HG03064 (cell line): ENCODE results near the gene SPINK5.

Source experiments
- ATAC-seq: cut with Tn5 transposase; IDR thresholded peaks from one replicate; pipeline ENCODE4 v1.9.1; 2021; ENCODE audit warnings: low read depth; ENCODE audit not compliant: unreplicated experiment

Gene SPINK5

DNA sequence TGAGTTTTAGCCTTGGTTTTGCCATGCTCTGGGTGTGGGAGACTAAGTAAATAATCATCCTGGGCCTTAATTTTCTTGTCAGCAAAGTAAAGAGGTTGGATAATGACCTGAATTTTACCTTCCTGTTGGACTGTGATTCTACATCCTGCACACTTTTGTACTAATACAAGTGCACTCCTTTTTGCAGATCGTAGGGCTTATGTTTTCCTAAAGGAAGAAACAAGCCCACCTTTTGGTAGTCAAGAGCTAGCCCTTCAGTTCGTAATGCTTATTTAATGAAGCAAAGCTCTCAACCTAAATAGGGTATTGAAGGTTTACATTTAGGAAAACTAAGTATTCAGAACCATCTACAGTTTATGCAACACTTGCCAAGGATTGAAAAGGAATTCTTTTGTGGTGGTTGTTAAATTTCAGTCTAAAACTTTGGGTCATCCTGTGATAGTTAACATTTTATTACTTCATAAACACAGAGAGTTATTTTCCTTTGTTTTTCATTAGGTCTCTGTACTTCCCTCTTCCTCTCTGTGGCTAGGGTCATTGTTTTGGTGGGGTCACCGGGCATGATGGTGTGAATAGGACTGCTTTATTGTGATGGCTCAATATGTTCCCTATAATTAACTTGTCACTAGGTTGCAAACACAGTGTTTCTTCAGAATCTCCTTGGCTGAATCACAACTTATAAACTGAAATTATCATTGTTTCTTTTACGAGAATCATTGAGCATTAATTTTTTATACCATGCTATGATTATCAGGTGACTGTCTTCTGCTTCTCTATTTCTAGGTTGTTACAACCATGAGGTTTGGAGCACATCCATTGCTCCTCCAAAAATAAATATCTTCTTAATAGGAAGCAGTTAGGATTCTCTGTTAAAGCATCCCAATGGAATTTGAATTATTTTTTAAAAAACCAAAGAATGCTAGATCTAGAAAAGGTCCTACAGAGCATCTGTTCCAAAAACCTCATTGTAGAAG is 28.5 kb downstream of the SPINK5 start:
- no peak for ATAC-seq

DNA sequence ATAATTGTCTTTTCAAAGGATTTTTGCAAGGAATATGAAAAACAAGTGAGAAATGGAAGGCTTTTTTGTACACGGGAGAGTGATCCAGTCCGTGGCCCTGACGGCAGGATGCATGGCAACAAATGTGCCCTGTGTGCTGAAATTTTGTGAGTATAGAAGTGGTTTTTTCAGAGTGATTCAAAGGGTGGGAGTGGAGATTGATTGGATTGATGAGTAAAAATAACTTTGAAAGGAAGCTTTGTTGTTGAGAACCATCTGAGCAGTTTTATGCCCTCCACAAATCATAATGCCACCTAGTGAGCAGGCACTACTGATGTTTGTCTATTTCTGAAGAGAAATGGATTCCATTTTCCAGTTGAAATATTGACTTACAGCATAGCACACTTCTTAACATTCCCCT is 30.6 kb downstream of the SPINK5 start:
- no peak for ATAC-seq

DNA sequence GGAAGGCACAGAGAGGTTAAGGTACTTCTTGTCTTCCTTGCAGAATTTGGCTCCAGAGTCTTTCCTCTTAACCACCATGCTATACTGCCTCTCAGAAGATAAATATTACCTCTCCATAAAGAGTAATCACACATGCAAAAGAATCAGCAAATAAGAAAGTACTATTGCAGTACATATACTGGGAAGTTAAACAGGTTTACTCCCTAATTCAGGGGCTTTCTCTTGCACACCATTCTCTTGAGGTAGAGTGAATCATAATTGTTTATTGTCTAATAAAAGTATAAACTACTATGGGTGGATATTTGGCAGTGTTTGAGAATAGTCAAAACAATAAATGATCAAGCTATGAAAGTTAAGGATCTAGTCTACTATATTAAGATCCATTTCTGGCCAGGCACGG is 40.4 kb downstream of the SPINK5 start:
- no peak for ATAC-seq

DNA sequence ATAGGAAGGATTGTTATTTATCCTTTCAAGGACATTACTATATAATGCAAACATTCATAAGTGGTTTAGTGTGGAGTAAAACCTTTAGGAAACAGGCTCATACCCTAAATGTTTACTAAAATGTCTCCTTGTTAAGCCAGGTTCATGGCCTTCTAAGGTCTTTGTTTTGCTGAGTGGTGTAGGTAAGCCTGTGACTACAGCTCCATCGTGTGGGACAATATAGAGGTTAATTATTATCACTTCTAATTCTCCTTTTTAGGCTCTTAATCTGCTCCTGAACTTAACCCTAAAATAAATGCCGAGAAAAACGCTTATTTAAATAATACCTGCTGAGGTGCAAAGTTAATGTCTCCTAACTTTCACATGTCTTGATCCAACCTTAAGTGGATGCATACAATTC is 43.8 kb downstream of the SPINK5 start:
- ATAC-seq, result no peak

DNA sequence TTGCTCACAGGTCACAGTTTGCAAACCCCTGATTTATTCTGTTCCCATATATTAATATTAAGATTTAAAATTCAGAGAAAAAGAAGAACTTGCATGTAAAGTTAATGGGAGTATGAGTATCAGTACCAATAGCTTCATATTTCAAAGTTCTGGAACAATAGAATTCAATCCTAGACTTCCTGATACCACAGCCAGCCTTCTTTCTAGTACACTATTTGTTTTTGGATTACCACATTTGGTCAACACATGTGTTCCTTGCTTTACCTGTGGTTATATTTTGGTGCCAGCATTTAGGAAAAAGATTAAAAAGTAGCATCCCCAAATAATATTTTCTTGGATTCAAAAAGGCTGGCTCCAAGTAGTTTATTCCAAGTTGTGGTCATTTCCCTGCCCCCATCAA is 49.5 kb downstream of the SPINK5 start:
- no peak for ATAC-seq

DNA sequence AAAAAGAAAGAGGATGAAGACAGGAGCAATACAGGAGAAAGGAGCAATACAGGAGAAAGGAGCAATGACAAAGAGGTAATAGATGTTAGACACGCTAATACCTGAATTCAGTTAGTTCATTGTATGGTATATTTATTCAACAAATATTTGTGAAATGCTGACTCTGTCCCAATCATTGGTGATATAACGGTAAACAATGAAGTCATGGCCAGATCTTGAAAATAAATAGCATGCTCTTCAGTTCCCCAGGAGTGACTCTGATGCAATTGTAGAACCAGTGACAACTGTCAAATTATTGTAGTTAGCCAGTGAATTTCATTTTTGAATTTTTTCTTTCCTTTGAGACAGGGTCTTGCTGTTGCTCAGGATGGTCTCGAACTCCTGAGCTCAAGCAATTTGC is 56.5 kb downstream of the SPINK5 start:
- ATAC-seq, result no peak

DNA sequence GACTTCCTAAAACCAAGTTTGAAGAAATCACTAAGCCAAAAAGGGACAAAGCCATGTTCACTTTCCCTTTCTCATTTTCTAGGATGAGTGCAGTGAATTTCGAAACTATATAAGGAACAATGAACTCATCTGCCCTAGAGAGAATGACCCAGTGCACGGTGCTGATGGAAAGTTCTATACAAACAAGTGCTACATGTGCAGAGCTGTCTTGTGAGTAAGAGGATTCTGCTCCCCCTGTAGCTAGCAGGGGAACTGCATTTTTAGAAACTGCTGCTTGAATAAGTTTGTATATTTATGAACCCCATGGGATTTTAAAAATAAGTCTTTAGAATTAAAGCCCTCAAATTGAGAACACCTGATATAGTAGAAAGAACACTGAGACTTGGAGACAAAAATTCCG is 61.9 kb downstream of the SPINK5 start:
- ATAC-seq, result no peak

DNA sequence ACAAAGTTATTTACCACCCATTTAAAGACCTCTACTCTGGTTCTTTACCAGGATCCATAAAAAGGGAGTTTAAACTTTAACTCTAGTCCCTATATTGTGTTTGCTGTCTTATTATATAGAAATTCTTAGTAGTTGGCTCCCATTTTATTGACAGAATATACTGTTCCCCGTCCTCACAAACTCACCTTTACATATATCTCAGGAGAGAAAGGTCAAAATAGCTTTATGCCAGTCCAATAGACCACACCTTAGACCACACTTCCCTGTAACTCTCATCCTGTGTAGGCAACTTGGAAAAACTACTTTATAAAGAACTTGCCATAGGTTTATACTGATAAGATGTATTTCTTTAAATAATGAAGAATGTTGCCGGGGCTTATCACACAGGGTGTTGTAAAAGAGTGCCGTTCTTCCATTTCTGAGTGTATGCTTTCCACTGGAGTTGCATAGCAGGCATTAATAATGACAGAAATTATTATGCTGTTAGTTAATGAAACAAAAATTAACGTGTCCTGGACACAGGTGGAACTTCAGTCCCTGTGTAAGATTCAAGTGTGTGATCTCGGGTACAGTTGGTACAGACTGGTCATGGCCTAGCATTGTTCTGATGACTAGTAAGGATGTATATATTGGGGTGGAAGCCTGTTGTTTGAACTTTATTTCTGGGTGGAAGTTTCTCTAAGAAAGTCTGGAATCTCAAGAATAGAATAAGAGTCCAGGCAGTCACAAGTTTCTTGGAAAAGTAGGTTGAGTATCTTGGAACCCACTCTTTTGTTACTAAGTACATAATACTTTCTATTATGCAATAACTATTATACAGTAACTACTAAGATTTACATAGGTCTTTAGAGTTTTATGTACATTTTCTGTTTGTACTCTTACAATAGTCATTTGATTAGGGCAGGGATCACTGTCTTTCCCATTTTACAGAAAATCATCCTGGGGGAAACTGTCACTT is 71.6 kb downstream of the SPINK5 start:
- no peak for ATAC-seq

DNA sequence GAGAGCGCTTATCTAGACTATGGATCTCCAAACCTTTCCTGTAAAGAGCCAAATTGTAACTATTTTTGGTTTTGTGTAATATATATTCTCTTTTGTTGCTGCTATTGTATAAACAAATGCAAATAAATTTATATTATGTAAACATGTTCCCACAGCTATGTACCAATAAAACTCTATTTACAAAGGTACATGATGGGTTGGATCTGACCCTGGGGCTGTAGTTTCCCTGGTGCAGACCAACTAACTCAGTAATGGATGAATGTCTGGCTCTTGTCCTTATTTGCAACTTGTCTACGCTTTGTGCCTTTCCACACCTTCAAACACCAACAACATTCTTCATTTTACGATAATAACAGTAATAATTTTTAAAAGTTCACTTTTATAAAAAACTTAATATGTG is 77.1 kb downstream of the SPINK5 start:
- ATAC-seq, result no peak

DNA sequence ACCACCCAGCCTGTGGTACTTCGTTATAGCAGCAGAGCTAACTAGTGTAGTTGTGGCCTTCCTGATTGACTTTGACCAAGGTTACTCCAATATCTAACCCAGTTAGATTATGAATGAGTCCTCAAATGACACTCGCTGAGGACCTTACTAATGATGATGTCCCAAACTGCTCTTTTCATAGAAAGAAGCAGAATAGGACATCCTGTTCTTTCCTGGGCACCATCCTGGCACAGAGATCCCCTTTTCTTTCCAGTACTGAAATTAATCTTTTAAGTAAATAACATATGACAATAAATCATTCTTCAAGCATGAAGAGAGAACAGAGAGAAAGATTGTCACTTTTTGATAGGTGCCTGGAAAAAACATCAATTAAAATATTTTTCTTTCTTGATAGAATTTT is 77.9 kb downstream of the SPINK5 start:
- no peak for ATAC-seq

DNA sequence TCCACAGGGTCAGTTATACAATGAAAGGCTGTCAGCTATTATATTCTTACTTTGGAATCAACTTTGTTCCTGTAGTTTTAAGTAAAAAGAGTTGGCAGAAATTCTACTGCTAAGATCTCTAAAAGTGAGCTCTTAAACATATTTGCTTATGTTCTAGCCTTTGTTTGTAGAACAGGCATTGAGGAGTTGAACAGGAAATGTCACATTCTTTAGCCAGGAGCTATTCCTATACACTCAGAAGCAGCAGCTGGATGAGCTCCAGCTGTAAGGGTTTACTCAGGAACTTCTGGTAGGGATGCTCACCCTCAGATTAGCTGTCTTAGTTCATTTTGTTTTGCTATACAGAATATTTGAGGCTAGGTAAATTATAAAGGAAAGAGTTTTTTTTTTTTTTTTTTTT is 82.1 kb downstream of the SPINK5 start:
- ATAC-seq, result no peak

DNA sequence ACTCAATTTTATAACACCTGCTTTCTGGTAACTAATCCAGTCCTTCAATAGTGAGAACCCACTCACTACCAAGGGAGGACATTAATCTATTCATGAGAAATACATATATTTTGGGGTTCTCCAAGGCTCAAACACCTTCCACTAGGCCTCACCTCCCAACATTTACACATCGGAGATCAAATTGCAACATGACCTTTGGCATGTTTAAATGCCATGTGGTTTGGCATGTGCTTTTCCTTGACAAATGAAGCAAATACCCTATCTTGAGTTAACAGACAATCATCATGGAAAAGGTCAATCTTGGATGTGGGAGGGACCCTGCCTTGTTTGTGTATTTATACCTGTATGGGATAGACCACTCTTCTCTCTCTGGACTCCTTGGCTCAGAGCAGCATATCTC is 82.7 kb downstream of the SPINK5 start:
- no peak for ATAC-seq

DNA sequence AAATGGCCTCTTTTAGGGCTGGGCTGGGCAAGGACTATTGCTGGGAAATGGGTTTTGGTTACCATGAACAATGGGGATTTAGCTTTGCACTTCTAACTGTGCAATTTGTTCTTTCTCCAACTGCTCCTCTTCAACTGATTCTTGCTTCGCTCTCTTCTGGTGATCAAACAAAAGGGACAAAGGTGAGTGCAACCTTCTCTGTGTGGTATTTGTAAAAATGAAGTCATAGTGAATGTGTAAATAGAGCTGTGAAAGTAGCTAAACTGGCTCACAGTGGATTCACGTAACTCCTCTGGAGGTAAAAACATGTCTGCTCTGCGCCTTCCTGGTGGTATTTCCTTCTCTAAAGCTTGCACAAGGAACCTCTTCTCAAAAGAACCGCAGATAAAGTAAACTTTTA is 83.6 kb downstream of the SPINK5 start:
- no peak for ATAC-seq

DNA sequence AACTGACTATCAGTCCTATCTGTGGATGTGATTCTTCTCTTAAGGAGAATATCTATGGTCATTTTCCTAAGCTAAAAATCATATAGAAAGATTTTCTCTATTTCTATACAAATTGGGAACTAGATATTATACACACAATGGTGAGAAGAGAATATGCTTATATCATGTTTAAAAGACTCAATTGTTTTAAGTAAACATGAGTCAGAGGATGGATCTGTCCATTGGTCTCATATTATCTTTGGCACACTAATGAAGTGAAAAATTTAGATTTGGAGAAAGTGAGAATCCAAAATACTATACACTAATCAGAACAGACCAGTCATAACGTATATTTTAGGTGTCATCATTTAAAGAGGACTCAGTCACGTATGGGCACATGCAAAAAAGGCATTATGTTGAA is 88.1 kb downstream of the SPINK5 start:
- ATAC-seq, result no peak

DNA sequence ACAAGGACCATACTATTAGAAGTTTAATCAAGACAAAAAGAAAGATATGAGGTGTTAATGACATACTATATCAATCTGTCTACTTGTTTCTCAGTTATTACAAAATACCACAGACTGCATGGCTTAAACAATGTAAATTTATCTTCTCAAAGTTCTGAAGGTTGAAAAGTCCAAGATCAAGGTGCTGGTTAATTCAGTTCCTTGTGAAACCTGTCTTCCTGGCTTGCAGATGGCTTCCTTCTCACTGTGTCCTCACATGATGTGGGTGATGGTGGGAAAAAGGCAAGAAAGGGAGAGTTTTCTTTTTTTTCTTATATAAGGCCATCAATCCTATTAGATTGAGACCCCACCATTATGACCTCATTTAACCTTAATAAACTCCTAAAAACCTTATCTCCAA is 89.0 kb downstream of the SPINK5 start:
- ATAC-seq, result no peak

DNA sequence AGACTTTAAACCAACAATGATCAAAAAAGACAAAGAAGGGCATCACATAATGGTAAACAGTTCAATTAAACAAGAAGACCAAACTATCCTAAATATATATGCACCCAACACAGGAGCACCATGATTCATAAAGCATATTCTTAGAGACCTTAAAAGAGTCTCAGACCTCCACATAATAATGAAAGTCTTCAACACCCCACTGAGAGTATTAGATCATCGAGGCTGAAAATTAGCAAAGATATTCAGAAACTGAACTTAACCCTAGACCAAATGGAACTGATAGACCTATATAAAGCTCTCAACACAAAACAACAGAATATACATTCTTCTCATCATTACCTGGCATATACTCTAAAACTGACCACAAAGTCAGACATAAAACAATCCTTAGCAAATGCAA is 92.8 kb downstream of the SPINK5 start:
- ATAC-seq, result no peak

DNA sequence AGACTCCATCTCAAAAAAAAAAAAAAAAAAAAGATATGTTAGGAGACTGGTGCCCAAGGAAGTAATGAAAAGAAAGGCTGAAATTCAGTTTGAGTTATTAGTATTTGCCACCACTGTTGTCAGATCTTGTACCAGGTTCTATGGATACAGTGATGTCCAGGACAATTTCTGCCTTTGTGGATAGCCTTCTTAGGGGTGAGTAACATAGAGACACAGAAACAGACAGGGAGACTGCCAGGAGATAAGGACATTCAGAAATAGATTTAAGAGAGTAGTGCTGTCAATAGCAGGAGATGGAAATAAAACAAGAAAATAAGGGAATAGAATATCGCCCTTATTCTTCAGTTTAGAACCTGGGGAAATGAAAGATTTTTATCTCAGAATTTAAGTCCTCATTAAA is 98.3 kb downstream of the SPINK5 start:
- no peak for ATAC-seq

DNA sequence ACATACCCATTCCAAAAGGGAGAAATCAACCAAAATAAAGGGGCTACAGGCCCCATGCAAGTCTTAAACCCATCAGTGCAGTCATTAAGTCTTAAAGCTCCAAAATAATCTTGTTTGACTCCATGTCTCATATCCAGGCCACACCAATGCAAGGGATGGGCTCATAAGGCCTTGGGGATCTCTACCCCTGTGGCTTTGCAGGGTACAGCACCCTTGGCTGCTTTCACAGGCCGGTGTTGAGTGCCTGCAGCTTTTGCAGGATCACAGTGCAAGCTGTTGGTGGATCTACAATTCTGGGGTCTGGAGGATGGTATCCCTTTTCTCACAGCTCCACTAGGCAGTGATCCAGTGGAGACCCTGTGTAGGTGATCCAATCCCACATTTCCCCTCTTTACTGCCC is 99.6 kb downstream of the SPINK5 start:
- ATAC-seq, result no peak

DNA sequence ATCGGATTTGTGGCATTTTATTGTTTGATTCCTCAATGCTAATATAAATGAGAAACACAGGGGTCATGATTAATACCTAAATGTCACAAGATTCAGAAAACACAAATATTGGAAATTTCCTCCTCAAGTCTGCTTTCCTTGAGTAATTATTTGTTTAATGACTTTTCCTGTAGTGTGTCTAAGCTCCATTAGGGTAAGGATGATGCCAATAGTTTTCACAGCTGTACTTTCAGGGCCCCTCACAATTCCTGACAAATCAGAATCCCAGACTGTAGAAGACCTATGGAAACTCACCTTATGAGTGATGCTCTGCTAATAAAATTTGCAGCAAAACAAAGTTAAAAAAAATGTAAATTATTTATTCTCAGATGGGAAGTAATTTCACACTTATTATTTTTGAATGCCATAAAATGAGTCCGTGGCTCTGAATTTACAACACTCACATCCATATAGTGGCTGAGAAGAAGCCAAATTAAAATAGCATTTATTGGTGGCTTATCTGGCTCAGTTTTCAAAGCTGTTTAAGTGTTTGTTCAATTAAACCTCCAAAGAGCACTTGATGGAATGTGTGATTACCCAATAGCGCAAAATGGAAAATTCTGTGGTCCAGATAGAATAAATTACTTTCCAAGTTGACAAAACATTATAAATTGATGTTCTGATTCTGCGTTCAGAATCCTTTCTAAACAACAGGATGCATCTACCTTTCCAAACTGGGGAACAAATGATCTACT is 102.9 kb downstream of the SPINK5 start:
- no peak for ATAC-seq

DNA sequence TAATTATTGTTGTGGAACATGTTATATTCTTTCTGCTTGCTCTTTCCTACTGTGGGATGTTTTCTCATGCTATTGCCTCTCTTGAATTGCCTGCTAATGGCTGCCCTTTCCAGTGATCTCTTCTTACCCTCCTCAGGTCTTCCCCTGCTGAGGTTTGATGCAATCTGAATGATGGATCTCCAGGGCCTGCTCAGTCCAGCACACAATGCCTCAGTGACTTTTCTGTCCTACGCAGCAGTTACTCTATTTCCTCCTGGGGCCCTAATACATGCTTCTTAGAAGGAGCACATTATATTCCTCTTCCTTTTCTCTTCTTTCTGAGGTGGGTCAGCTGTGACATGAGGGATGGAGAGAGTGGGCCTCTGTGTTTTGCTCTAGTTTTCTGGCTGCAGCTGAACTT is 104.5 kb downstream of the SPINK5 start, which contains the start of gene SPINK14:
Gene SPINK14 (plus strand): TSS at position 301 of the 400 bp plus-strand sequence. CDS start 1,187 bp downstream, outside the sequence.
- ATAC-seq, result no peak

DNA sequence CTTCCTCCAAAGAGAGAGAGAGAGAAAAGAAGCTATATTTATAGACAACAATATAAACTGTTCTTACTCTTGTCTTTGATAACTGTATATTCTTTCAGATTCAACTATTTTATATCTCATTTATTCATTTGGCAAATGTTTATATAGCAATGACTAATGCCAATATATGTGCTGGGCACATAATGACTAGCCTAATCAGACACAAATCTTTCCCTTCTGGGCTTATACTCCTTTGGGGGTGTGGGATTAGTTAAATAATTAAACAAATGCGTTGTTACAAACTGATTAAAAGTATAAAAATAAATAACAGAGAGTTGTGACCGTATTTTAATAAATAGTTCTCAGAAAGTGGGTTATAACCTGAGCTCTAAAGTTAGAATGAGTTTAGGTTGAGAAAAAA is 108.6 kb downstream of the SPINK5 start:
- no peak for ATAC-seq
